HEK293 (cell line): ENCODE results near the gene TMEM240.

Source experiments
- KLF8 ChIP-seq: fragments of 450-650 bp; formaldehyde crosslinking; IDR thresholded peaks from 2 replicates; pipeline ENCODE4 v1.5.1; 2016; ENCODE audit warnings: missing biosample characterization, missing genetic modification characterization
- PATZ1 ChIP-seq: fragments of 450-650 bp; formaldehyde crosslinking; IDR thresholded peaks from 2 replicates; pipeline ENCODE4 v1.5.1; 2016; ENCODE audit warnings: missing biosample characterization, missing genetic modification characterization
- PRDM10 ChIP-seq: fragments of 450-650 bp; formaldehyde crosslinking; IDR thresholded peaks from 2 replicates; pipeline ENCODE4 v1.5.1; 2016; ENCODE audit warnings: missing biosample characterization, missing genetic modification characterization
- PRDM2 ChIP-seq: fragments of 450-650 bp; formaldehyde crosslinking; IDR thresholded peaks from 2 replicates; pipeline ENCODE4 v1.5.1; 2016; ENCODE audit warnings: missing biosample characterization, missing genetic modification characterization, borderline replicate concordance
- SP2 ChIP-seq: fragments of 450-650 bp; formaldehyde crosslinking; IDR thresholded peaks from 2 replicates; pipeline ENCODE4 v1.5.1; 2016; ENCODE audit warnings: missing biosample characterization, missing genetic modification characterization
- YY1 ChIP-seq: fragments of 450-650 bp; formaldehyde crosslinking; IDR thresholded peaks from 2 replicates; pipeline ENCODE4 v1.5.1; 2018; ENCODE audit warnings: missing biosample characterization, missing genetic modification characterization
- ZFHX2 ChIP-seq: fragments of 450-650 bp; formaldehyde crosslinking; conservative IDR thresholded peaks from 2 replicates; pipeline ENCODE4 v1.5.1; 2016; ENCODE audit warnings: missing biosample characterization, missing genetic modification characterization
- ZNF148 ChIP-seq: fragments of 450-650 bp; formaldehyde crosslinking; IDR thresholded peaks from 2 replicates; pipeline ENCODE4 v1.5.0; 2017; ENCODE audit warnings: missing biosample characterization, missing genetic modification characterization, borderline replicate concordance
- ZNF169 ChIP-seq: fragments of 450-650 bp; formaldehyde crosslinking; IDR thresholded peaks from 2 replicates; pipeline ENCODE4 v1.5.1; 2016; ENCODE audit warnings: missing biosample characterization, missing genetic modification characterization
- ZNF2 ChIP-seq: fragments of 450-650 bp; formaldehyde crosslinking; IDR thresholded peaks from 2 replicates; pipeline ENCODE4 v1.5.1; 2016; ENCODE audit warnings: missing biosample characterization, missing genetic modification characterization
- ZNF24 ChIP-seq: fragments of 450-650 bp; formaldehyde crosslinking; IDR thresholded peaks from 2 replicates; pipeline ENCODE4 v1.5.1; 2016; ENCODE audit warnings: missing biosample characterization, missing genetic modification characterization
- ZNF248 ChIP-seq: fragments of 450-650 bp; formaldehyde crosslinking; IDR thresholded peaks from 2 replicates; pipeline ENCODE4 v1.5.1; 2017; ENCODE audit warnings: missing biosample characterization, missing genetic modification characterization
- ZNF404 ChIP-seq: fragments of 450-650 bp; formaldehyde crosslinking; IDR thresholded peaks from 2 replicates; pipeline ENCODE4 v1.5.1; 2017; ENCODE audit warnings: missing biosample characterization, missing genetic modification characterization
- ZNF558 ChIP-seq: fragments of 450-650 bp; formaldehyde crosslinking; IDR thresholded peaks from 2 replicates; pipeline ENCODE4 v1.5.1; 2016; ENCODE audit warnings: missing biosample characterization, missing genetic modification characterization
- ZNF707 ChIP-seq: fragments of 450-650 bp; formaldehyde crosslinking; IDR thresholded peaks from 2 replicates; pipeline ENCODE4 v1.5.1; 2016; ENCODE audit warnings: missing biosample characterization, missing genetic modification characterization

The TMEM240 gene

GRCh38 chr1:1554926-1555915 lies 14.8 kb upstream of the TMEM240 start (continued):
- TF ChIP-seq ZNF558 (tag by site-specific recombination) (no peak), PATZ1 (peak; percentile 53; the same call in 1 of the 2 replicates), ZNF404 (tag by site-specific recombination) (no peak), KLF8 (peak; percentile 50; the same call in 1 of the 2 replicates), PRDM10 (tag by site-specific recombination) (peak; percentile 60; the same call in 1 of the 2 replicates), ZNF2 (0 out of 2 replicates have a peak, but pooled peaks have one; percentile 11), ZNF169 (tag by site-specific recombination) (no peak), ZNF707 (no peak), ZNF24 (tag by site-specific recombination) (no peak), YY1 (no peak), SP2 (tag by site-specific recombination) (peak; percentile 74), ZNF148 (tag by site-specific recombination) (no peak), ZNF248 (tag by site-specific recombination) (no peak), PRDM2 (tag by site-specific recombination) (0 out of 2 replicates have a peak, but pooled peaks have one; percentile 40), ZFHX2 (peak; percentile 25; the same call in 1 of the 2 replicates)
